H1 (cell line): ENCODE data around the gene KLHL17. TPM values are rescaled to one million over a fixed set of nuclear protein-coding genes. Genes with fewer than 3 reads are reported as not detected.

Experiments used
- KDM4A ChIP-seq: IDR thresholded peaks from one replicate; pipeline ENCODE4 v1.7.1; 2012; ENCODE audit warnings: low read depth, mild to moderate bottlenecking, moderate library complexity, low read length, inconsistent platforms; ENCODE audit not compliant: severe bottlenecking
- SP2 ChIP-seq: IDR thresholded peaks from 2 replicates; pipeline ENCODE4 v1.6.1; 2012; ENCODE audit warnings: mild to moderate bottlenecking, low read length, inconsistent platforms
- polyA plus RNA-seq, 7 experiments: library from polyadenylated mRNA; depleted of rRNA in 3 of 7; stranded (reverse) in 5 of 7; unstranded in 2 of 7; fragments of >200 nt in 5 of 7; fragments of 200-250 nt in 2 of 7; gene quantifications; 1 replicate in 5 of 7; 2 replicates in 1 of 7; 4 replicates in 1 of 7; pipeline versions ENCODE4 v1.2.1 to v1.2.3, GENCODE V29; 2011 to 2013; ENCODE audit warnings: missing spikeins in 2 of 7, mixed read lengths in 2 of 7
- total RNA-seq: library from RNA; stranded (reverse); fragmentation: NEBNext Ultra II Directional; extraction: Animal tissue kit (Norgen Biotek cat#: 25700); gene quantifications from 2 replicates; pipeline ENCODE4 v1.2.1, GENCODE V29; 2021

The KLHL17 gene
- total and polyA plus RNA-seq, 2 of the 8 experiments (the other 6 are each of a cell fraction or from before 2014, with no cell fraction given): 32.6 to 36.1 TPM

DNA sequence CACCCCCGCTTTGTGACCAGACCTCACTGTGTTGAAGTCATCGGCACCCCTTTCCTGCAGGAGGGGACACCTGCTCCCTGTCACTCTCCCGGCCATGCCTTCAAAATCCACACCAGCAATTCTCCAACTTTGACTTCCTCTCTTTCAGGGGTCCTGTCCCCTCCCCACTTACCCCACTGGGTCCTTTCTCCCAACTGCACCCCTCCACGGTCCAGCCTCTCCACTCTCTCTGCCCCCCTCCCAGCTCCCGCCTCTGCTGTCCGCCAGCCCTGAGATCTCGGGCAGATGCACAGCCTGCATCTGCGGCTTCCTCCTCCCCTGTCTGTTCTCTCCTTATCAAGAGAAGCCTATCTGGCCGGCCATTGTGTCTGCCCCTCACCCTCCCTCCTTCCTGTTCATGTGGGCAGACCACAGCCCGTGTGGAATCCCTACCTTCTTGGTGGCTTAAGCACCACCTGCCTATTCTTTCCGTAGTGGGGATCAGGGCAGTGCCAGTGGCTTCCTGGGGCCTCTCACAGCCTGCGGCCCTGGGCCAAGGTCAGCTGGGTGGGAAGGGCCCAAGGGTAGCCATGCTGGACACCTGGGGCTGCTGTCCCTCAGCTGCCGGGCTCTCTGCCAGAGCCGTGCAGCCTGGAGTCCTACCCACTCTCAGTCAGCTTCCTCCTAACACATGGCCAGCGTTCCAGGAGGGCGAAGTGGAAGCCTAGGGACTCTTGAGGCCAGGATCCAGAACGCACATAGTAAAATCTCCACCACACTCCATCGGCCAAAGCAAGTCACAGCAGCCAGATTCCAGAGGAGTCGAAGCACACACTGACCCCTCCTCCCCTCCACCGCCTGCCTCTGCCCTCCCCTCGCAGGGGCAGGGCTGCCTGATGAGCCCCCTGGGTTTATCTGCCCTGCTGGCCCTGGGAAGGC, 44.7 kb downstream of the KLHL17 start (continued):
- TF ChIP-seq KDM4A: no peak
- no peak for TF ChIP-seq SP2
